HepG2 (cell line): Measurements from ENCODE around the gene LGR6.

ENCODE experiments used
- CTCF ChIP-seq: sonication (generic); formaldehyde crosslinking; IDR thresholded peaks from 2 replicates; pipeline ENCODE4 v1.5.0; 2020; ENCODE audit warnings: mild to moderate bottlenecking, missing genetic modification reagents, moderate library complexity
- FOXP4 ChIP-seq: sonication (generic); formaldehyde crosslinking; IDR thresholded peaks from 2 replicates; pipeline ENCODE4 v1.4.0; 2020; ENCODE audit warnings: missing genetic modification reagents
- SIN3A ChIP-seq: IDR thresholded peaks from 2 replicates; pipeline ENCODE4 v1.6.1; 2011; ENCODE audit warnings: low read depth, mild to moderate bottlenecking, control low read depth, low read length, borderline replicate concordance
- ZNF138 ChIP-seq: sonication (generic); formaldehyde crosslinking; IDR thresholded peaks from 2 replicates; pipeline ENCODE4 v1.5.0; 2020; ENCODE audit warnings: mild to moderate bottlenecking, low read depth, missing genetic modification reagents
- ZNF747 ChIP-seq: sonication (generic); formaldehyde crosslinking; IDR thresholded peaks from 2 replicates; pipeline ENCODE4 v1.8.1; 2023; ENCODE audit warnings: missing genetic modification reagents, mild to moderate bottlenecking, borderline replicate concordance
- ZNF766 ChIP-seq: sonication (generic); formaldehyde crosslinking; IDR thresholded peaks from 2 replicates; pipeline ENCODE4 v1.5.0; 2020; ENCODE audit warnings: missing genetic modification reagents, borderline replicate concordance

DNA sequence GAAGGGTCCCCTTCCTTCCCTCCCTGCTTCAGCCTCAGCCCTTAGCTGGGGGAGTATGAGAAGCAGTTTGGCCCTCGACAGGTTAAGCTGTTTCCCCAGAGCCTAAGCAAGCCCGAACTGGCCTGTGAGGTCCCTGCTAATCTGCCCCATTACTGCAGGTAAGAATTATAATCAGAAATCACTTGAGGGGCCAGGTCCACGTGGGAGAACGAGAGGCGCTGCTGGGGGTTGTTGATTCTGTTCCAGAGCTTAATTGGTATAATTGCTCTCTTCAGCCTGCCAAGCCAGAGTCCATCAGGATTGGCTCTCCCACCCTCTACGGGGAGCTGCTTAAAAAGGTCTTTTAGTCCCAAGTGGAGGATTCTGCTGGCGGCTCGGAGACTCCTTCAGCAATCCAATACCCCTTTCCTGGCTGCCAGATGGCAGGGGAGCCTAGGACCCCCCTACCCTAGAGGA, 77.3 kb downstream of the LGR6 start:
- TF ChIP-seq ZNF138 (CRISPR knock-in tag) (no peak), ZNF747 (CRISPR knock-in tag) (no peak), FOXP4 (CRISPR knock-in tag) (no peak), SIN3A (no peak), CTCF (CRISPR knock-in tag) (no peak), ZNF766 (no peak)
